NT2/D1 (cell line): ENCODE results near the gene KLK14.

Source experiments
- DNase-seq: peaks from one replicate; pipeline ENCODE4 v3.0.0-alpha.2; 2011; ENCODE audit warnings: low read depth, low spot score
- H3K27me3 ChIP-seq: 2 replicates; pipeline ENCODE4 v1.6.0; 2011; ENCODE audit warnings: mild to moderate bottlenecking; ENCODE audit not compliant: insufficient read length, insufficient read depth
- H3K36me3 ChIP-seq: 2 replicates; pipeline ENCODE4 v1.6.1; 2011; ENCODE audit warnings: mild to moderate bottlenecking, low read length, mixed read lengths; ENCODE audit not compliant: insufficient read depth, insufficient read length
- H3K4me1 ChIP-seq: 2 replicates; pipeline ENCODE4 v1.5.1; 2011; ENCODE audit not compliant: insufficient read depth, insufficient read length
- H3K4me3 ChIP-seq: 2 replicates; pipeline ENCODE4 v1.5.1; 2011; ENCODE audit warnings: low read depth; ENCODE audit not compliant: insufficient read length
- H3K9ac ChIP-seq: 2 replicates; pipeline ENCODE4 v1.6.0; 2011; ENCODE audit warnings: low read depth; ENCODE audit not compliant: insufficient read length
- H3K9me3 ChIP-seq: 2 replicates; pipeline ENCODE4 v1.5.1; 2011; ENCODE audit warnings: mild to moderate bottlenecking, low read length; ENCODE audit not compliant: insufficient read depth
- SUZ12 ChIP-seq: IDR thresholded peaks from 2 replicates; pipeline ENCODE4 v1.6.1; 2011; ENCODE audit not compliant: insufficient read length, insufficient read depth; ENCODE audit errors: extremely low read depth
- YY1 ChIP-seq: IDR thresholded peaks from 2 replicates; pipeline ENCODE4 v1.6.1; 2011; ENCODE audit not compliant: insufficient read length, insufficient read depth
- ZNF274 ChIP-seq: IDR thresholded peaks from 2 replicates; pipeline ENCODE4 v1.6.1; 2011; ENCODE audit warnings: mild to moderate bottlenecking, low read depth, low read length

KLK14 gene

DNA sequence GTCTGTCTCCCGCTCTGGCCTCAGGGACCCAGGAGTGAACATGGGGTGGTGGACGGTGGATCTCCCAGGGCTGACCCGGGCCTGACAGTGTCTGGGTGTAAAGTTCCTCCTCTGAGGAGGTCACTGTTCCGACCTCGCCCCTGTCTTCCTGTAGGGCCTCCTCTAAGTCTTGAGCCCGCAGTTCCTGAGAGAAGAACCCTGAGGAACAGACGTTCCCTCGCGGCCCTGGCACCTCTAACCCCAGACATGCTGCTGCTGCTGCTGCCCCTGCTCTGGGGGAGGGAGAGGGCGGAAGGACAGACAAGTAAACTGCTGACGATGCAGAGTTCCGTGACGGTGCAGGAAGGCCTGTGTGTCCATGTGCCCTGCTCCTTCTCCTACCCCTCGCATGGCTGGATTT, 42.0 kb upstream of the KLK14 start, which contains the start of gene SIGLEC9:
Gene SIGLEC9 (plus strand): TSS at position 178 of the 400 bp plus-strand sequence. CDS start 69 bp downstream, at position 247.
- H3K9ac ChIP-seq, result no peak within 1 kb of the TSS
- DNase-seq, result no peak

DNA sequence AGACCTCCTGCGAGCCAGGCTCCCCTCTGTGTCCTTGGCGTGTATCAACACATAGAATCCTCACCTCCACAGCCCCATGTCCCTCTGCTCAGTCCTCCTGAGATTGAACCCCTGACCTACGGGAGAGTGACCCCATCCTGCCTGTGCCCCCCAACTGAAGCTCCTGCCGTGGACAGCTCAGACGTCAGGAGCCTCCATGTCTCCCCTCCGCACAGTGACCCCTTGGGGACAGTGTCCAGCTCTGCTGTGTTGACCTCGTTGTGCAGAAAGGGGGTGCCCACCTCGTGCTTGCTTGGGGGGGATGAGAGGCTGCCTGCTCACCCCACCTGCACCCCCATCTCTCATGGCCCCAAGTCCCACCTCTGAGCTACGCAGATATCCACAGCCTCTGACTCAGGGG, 41.5 kb upstream of the KLK14 start:
- no peaks in the 10 kb centered on the region for H3K9me3 ChIP-seq
- no peak for TF ChIP-seq ZNF274
- TF ChIP-seq SUZ12, result no peak
- TF ChIP-seq YY1, result no peak
- no peak overlapping the region for H3K9ac ChIP-seq
- peaks cover 9% of the 10 kb centered on the region for H3K4me1 ChIP-seq
- no peaks in the 10 kb centered on the region for H3K36me3 ChIP-seq
- no peak overlapping the region for H3K4me3 ChIP-seq
- no peaks in the 10 kb centered on the region for H3K27me3 ChIP-seq
- DNase-seq, result no peak

More for the DNA sequence above, 42.0 kb upstream of the KLK14 start, which contains the start of gene SIGLEC9:
- no peak for TF ChIP-seq YY1
- no peak for TF ChIP-seq SUZ12
- TF ChIP-seq ZNF274, result no peak
- Histone ChIP-seq H3K4me1 (peaks cover 7% of the 10 kb centered on the region), H3K4me3 (no peak within 1 kb of the TSS), H3K27me3 (no peaks in the 10 kb centered on the region), H3K36me3 (no peaks in the 10 kb centered on the region), H3K9me3 (no peaks in the 10 kb centered on the region)

DNA sequence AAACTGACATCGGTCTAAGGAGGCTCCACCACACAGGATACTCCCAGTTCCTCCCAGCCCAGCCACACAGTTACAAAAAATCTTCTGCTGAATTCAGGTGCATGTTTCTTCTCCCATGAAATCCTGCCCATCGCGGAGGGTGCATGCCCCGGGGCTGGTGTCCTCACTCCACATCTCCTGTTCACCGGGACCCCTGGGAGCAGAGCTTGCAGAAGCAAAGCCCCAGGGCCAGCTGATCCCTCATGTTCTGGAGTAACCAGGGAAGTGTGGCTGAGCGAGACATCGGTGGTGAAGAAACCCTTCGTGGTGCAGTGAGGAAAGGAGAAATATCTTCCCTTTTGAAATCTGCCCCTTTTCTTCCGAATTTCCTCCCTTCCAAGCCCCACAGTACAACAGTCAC, 41.1 kb upstream of the KLK14 start:
- no peak for DNase-seq
- H3K4me3 ChIP-seq, result no peak overlapping the region
- no peaks in the 10 kb centered on the region for H3K27me3 ChIP-seq
- H3K9me3 ChIP-seq, result no peaks in the 10 kb centered on the region
- H3K4me1 ChIP-seq, result peaks cover 9% of the 10 kb centered on the region
- TF ChIP-seq YY1 (no peak), ZNF274 (no peak), SUZ12 (no peak)
- no peaks in the 10 kb centered on the region for H3K36me3 ChIP-seq
- H3K9ac ChIP-seq, result no peak overlapping the region

DNA sequence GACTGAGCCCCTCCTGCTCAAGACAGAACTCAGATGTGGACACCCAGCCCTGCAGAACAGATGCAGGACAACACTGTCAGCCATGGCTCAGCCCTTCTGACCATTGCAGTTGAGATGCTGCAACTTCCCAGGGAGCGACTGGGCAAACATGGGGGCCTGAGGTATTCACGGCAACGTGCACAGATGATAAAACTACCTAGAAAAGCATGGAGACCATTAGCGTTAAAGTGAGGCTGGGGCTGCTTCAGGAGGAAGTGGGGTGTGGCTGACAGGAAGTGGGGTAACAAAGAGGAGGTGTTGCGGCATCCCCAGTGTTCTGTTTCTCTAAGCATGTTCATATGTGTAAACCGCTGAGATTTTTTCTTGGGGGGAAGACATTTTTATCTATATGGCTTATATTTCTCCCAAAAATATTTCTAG, 40.7 kb upstream of the KLK14 start:
- H3K9me3 ChIP-seq, result no peaks in the 10 kb centered on the region
- H3K9ac ChIP-seq, result no peak overlapping the region
- H3K36me3 ChIP-seq, result no peaks in the 10 kb centered on the region
- peaks cover 9% of the 10 kb centered on the region for H3K4me1 ChIP-seq
- no peaks in the 10 kb centered on the region for H3K27me3 ChIP-seq
- TF ChIP-seq YY1, result no peak
- no peak for TF ChIP-seq SUZ12
- no peak for TF ChIP-seq ZNF274
- H3K4me3 ChIP-seq, result no peak overlapping the region
- DNase-seq, result no peak

DNA sequence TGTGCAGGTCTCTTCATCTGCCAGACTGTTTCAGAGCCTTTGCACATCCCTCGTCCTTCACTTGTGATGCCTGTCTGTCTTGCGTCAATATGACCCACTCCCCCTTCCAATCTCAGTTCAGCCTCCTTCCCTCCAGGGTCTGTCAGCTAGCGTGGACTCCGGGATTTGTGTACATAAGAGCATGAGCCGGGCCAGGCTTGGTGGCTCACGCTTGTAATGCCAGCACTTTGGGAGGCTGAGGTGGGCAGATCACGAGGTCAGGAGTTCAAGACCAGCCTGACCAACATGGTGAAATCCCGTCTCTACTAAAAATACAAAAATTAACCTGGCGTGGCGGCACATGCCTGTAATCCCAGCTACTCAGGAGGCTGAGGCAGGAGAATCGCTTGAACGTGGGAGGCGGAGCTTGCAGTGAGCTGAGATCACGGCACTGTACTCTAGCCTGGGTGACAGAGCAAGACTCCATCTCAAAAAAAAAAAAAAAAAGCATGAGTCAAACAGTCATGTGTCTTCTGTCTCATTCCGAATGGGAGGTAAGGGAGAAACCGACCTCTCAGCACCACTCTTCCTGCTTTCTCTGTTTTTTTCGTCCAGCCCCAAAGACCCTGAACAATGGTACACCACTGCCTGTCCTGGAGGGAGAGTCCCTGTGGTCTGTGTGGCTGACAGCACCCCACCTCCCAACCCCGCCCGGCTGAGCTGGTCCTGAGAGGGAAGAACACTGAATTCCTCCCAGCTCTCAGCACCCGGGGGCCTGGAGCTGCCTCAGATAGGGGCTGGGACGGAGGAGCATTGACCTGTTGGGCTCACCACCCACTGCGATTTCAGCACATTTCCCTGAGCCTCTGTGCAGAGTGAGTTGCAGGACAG, 39.7 kb upstream of the KLK14 start:
- TF ChIP-seq YY1, result no peak
- TF ChIP-seq SUZ12, result no peak
- TF ChIP-seq ZNF274, result no peak
- H3K27me3 ChIP-seq, result no peaks in the 10 kb centered on the region
- DNase-seq, result no peak

DNA sequence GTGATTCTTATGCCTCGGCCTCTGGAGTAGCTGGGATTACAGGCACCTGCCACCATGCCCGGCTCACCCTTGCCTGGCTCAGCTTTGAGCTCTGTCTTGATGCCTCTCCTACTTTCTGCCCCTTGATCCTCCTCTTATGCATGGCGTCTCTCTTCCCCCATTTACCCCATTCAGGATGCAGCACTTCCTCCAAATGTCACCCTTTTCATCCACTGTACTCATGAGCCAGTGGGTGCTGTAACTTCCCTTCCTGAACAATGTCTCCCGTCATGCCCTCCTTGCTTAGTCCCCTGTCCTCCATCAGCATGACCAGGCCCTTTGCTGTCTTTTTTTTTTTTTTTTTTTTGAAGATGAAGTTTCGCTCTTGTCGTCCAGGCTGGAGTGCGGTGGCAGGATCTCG, 38.6 kb upstream of the KLK14 start:
- Histone ChIP-seq H3K4me3 (no peak overlapping the region), H3K9ac (no peak overlapping the region), H3K27me3 (no peaks in the 10 kb centered on the region), H3K4me1 (peaks cover 9% of the 10 kb centered on the region), H3K9me3 (no peaks in the 10 kb centered on the region), H3K36me3 (no peaks in the 10 kb centered on the region)
- no peak for TF ChIP-seq YY1
- no peak for TF ChIP-seq SUZ12
- no peak for TF ChIP-seq ZNF274
- no peak for DNase-seq

More for the DNA sequence above, 39.7 kb upstream of the KLK14 start:
- no peaks in the 10 kb centered on the region for H3K9me3 ChIP-seq
- no peak overlapping the region for H3K9ac ChIP-seq
- H3K4me3 ChIP-seq, result no peak overlapping the region
- H3K4me1 ChIP-seq, result peaks cover 9% of the 10 kb centered on the region
- H3K36me3 ChIP-seq, result no peaks in the 10 kb centered on the region

DNA sequence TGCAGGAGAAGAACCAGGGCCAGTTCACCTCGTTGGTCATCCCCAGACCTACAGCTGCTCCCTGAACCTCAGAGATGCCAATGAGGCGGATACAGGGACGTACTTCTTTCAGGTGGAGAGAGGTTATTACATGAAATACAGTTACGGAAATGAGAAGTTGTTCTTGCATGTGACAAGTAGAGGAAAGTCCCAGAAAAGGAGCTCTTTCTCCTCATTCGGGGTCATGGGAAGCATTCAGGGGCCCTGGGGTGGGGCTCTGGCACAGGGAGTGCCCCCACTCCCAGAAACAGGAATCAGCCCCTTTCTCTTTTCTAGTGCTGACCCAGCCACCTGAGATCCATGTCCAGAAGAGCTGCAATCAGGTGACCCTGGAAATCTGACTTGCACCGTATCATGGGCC, 37.5 kb upstream of the KLK14 start:
- Histone ChIP-seq H3K9ac (no peak overlapping the region), H3K4me3 (no peak overlapping the region), H3K9me3 (no peaks in the 10 kb centered on the region), H3K36me3 (no peaks in the 10 kb centered on the region), H3K27me3 (no peaks in the 10 kb centered on the region), H3K4me1 (peaks cover 9% of the 10 kb centered on the region)
- no peak for DNase-seq
- TF ChIP-seq SUZ12 (no peak), ZNF274 (no peak), YY1 (no peak)
